ENCODE data around the gene DGKA.

DNA sequence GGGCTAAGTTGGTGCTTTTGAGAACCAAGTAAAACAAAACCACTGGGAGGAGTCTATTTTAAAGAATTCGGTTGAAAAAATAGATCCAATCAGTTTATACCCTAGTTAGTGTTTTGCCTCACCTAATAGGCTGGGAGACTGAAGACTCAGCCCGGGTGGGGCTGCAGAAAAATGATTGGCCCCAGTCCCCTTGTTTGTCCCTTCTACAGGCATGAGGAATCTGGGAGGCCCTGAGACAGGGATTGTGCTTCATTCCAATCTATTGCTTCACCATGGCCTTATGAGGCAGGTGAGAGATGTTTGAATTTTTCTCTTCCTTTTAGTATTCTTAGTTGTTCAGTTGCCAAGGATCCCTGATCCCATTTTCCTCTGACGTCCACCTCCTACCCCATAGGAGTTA, 41.1 kb downstream of the DGKA start:
- TF ChIP-seq, protein P1, sequence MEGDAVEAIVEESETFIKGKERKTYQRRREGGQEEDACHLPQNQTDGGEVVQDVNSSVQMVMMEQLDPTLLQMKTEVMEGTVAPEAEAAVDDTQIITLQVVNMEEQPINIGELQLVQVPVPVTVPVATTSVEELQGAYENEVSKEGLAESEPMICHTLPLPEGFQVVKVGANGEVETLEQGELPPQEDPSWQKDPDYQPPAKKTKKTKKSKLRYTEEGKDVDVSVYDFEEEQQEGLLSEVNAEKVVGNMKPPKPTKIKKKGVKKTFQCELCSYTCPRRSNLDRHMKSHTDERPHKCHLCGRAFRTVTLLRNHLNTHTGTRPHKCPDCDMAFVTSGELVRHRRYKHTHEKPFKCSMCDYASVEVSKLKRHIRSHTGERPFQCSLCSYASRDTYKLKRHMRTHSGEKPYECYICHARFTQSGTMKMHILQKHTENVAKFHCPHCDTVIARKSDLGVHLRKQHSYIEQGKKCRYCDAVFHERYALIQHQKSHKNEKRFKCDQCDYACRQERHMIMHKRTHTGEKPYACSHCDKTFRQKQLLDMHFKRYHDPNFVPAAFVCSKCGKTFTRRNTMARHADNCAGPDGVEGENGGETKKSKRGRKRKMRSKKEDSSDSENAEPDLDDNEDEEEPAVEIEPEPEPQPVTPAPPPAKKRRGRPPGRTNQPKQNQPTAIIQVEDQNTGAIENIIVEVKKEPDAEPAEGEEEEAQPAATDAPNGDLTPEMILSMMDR (IDR thresholded peaks at IDR 0.05; ENCODE audit: low read depth, low read length), result no peak
- TF ChIP-seq EZH2phosphoT487 (IDR thresholded peaks at IDR 0.05; ENCODE audit: low read depth), result no peak

Data from OCI-LY3 (cell line).